A375 (cell line): ENCODE measurements around the gene PLEKHA1. TPM values are rescaled to one million over a fixed set of nuclear protein-coding genes. Genes with fewer than 3 reads are reported as not detected.

Source experiments
- small RNA-seq: library from RNA; depleted of rRNA; stranded (forward); fragments of <200 nt; gene quantifications from one replicate; pipeline ENCODE3, GENCODE V24; 2014
- total RNA-seq: library from RNA; depleted of rRNA; stranded (reverse); fragments of >200 nt; shearing (Covaris generic); gene quantifications from 2 replicates; pipeline ENCODE4 v1.2.3, GENCODE V29; 2014; rRNA removed

The PLEKHA1 gene
- 6.9 and 8.1 TPM in 2 replicates for total RNA-seq

GRCh38 chr10:122374237-122374858 lies at the start of gene PLEKHA1:
Gene PLEKHA1 (plus strand): TSS chr10:122374708. CDS start chr10:122393201, 18,493 bp downstream.

GRCh38 chr10:122454603-122455080 lies 80.1 kb downstream of the PLEKHA1 start, which contains the start of gene ARMS2:
Gene ARMS2 (plus strand): TSS chr10:122454653. CDS start chr10:122454728, 75 bp downstream.

GRCh38 chr10:122461367-122461728 lies 86.8 kb downstream of the PLEKHA1 start, which contains the start of gene HTRA1:
Gene HTRA1 (plus strand): TSS chr10:122461553. CDS start chr10:122461653, 100 bp downstream.

Small RNA genes within 50 kb of the gene (small RNA-seq; reads per million reads assigned to genes)
- not detected for gene MIR3941
- not detected for gene RNU6-728P

Other genes starting within 250 kb of the PLEKHA1 start
- 0.11 TPM in 1 of 2 replicates, not detected in the other for gene BTBD16, start 103.4 kb upstream of the PLEKHA1 start, total RNA-seq
- gene ARMS2, start 79.9 kb downstream of the PLEKHA1 start, total RNA-seq = not detected in 2 replicates
- 22.7 and 26.2 TPM in 2 replicates for gene HTRA1, start 86.8 kb downstream of the PLEKHA1 start, total RNA-seq
- gene DMBT1, start 186.0 kb downstream of the PLEKHA1 start, total RNA-seq = 2.3 and 2.7 TPM in 2 replicates